Stimulated activated CD8-positive, alpha-beta memory T cell treated with anti-CD3 and anti-CD28 coated beads, Interleukin-4, amount 100 ng/mL, for 1 hour (primary cell): ENCODE data around the gene MAP1LC3B.
"Not testable (repeated sequence)": the region's sequence is repeated elsewhere in the genome, so short reads cannot be mapped to it uniquely, and the experiment has no call there.

Source experiments
- DNase-seq, 2 donors: peaks; one replicate each; pipeline ENCODE4 v3.0.0-alpha.2; 2020; ENCODE audit warnings: low read depth in 2 of 2, low spot score in 1 of 2

Gene MAP1LC3B

GRCh38 chr16:87380403-87380802 is 11.7 kb upstream of the MAP1LC3B start:
- no peak for DNase-seq

GRCh38 chr16:87380881-87381280 is 11.3 kb upstream of the MAP1LC3B start:
- DNase-seq: no peak

GRCh38 chr16:87382023-87382785 is 9.9 kb upstream of the MAP1LC3B start:
- DNase-seq: no peak

DNA sequence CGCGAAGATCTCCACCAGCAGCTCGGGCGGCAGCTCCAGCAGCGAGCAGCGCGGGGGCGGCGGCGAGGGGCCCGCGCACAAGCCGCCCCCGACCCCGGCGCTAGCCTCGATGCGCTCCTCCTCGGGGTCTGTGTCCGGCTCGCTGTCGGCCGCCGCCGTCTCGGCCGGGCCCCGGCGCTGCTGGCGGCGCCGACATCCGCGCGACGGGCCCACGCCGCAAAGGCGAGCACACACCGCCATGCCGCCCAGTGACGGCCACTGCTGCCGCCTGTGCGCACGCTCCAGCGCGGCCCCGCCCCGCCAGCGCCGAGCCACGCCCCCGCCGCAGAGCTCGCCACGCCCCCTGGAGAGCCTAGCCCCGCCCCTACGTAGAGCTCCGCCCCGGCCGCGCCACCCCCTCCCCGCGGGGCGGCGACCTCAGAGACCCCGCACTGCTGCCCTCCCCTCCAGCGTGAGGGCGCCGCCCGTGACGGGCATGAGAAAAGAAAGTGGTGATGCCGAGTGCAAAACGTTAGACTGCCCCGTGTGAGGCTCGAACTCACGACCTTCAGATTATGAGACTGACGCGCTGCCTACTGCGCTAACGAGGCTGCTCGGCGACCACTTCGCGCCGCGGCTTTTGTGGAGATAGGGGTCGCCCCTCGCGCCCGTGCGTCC is 8.5 kb upstream of the MAP1LC3B start, which contains the start of gene FBXO31:
Gene FBXO31, minus strand, starts transcription at position 272 of the 657 bp plus-strand sequence. Its CDS starts 32 bp downstream, at position 240.
- DNase-seq: peak; percentile 76 to 83

GRCh38 chr16:87384162-87384874 is 7.8 kb upstream of the MAP1LC3B start:
- no peak for DNase-seq

DNA sequence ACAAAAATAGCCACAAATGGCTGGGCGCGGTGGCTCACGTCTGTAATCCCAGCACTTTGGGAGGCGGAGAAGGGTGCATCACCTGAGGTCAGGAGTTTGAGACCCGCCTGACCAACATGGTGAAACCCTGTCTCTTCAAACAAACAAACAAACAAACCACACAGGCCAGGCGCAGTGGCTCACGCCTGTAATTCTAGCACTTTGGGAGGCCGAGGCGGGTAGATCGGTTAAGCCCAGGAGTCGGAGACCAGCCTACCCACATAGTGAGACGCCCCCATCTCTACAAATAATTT is 7.3 kb upstream of the MAP1LC3B start:
- DNase-seq: not testable (repeated sequence)

GRCh38 chr16:87387942-87388817 is 4.0 kb upstream of the MAP1LC3B start:
- peak; percentile 60 to 73 for DNase-seq

DNA sequence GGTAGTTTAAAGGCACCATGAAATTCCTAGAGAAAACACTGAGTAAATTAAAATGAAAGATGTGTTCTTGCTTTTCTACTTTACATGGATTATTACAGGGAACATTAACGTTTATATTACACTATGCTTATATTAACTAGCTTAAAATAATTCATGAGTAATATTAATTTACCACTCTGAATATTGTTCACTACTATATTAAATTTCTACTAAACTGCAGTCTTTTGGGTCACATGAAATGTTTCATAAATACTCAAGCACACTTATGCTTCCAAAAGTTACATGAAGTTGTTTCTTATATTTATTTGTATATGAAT is 3.4 kb upstream of the MAP1LC3B start:
- no peak for DNase-seq

DNA sequence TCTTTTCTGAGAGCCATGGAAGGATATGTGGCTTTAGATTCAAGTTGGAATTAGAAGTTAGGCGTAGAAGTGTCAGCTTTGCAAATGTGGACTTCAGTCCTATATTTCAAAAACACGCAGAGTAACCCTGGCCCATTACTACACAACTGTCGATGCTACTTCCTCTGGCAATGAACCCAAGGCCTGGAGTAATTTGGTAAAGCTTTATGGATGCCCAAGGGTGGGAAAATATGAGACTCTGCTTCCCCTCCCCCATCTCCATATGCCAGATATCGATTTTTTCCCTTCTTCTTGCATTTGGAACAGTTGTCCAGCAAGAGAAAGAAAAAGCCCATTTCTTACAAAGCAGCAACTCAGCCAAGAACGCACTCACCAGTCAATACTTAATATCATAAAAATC is 2.9 kb upstream of the MAP1LC3B start:
- DNase-seq: no peak

DNA sequence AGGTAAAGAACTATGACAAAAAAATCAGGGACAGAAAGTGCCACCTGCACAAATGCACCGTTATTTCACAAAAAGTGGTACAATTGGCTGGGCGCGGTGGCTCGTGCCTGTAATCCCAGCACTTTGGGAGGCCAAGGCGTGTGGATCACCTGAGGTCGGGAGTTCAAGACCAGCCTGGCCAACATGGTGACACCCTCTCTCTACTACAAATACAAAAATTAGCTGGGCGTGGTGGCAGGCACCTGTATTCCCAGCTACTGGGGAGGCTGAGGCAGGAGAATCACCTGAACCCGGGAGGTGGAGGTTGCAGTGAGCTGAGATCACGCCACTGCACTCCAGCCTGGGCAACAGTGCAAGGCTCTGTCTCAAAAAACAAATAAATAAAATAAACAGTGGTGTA is 2.2 kb upstream of the MAP1LC3B start:
- not testable (repeated sequence) for DNase-seq

GRCh38 chr16:87390641-87391323 is 1.4 kb upstream of the MAP1LC3B start:
- DNase-seq: no peak

DNA sequence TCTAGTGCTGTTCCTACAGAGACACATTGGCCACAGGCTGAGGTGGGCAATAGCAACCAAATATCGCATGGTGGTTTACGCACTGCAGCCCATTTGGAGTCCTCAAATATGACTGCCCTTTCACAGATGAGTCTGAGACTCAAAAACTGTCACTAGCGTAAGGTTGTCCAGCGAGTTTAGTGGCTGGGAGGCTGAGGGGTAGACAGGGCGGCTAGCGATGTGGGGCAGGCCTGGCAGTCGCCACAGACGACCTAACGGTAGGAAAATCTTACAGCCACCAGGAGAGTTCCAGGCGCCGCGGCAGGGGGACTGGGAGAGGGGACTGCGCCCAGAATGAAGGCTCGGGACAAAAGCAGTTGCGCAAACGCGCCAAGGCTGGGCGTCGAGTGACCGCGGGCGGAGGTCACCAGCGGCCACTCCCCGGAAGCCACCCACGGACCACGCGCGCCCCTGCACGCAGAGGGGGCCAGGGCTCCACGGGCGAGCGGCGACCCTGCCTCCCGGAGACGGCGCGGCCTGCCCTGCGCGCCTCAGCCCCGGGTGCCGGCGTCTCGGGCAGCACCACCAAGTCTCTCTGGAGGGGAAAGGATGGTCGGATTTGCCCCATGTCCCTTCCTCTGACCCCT is 699 bp upstream of the MAP1LC3B start:
- no peak for DNase-seq

GRCh38 chr16:87392821-87393679 is 914 bp downstream of the MAP1LC3B start:
- no peak for DNase-seq

GRCh38 chr16:87393680-87394055 is 1.5 kb downstream of the MAP1LC3B start:
- no peak for DNase-seq

GRCh38 chr16:87395181-87395842 is 3.2 kb downstream of the MAP1LC3B start:
- DNase-seq: no peak

- DNase-seq: no peak
These were observed 12.9 kb downstream of the MAP1LC3B start for GRCh38 chr16:87404764-87405625.

DNA sequence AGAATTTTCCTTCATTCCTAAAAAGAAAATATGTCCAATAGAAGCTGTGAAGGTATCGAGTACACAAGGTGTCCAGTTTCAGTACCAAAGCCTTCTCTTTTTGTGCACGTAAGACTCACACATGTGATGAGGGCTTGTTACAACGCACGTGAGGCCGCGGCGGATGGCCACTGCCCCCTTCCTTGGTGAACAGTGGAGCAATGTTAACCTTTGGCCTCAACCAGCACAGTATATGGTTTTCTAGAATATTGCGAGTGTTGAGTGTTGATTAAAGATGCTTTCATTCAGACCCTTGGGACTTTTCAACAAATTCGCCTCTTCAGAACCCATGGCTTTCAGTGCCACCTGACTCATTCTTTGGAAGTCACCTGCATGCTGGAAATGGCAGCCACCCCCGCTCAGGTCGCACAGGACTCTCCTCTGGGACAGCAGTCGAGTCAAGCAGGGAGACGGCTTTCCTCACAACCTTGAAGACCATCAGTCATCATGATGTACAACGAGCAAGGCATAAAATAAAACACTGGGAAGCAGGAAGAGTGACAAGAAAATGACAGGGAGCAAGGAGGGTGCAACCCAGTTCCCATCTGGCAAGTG is 14.5 kb downstream of the MAP1LC3B start:
- no peak for DNase-seq
